ENCODE measurements around the gene CORO2B.

The CORO2B gene

DNA sequence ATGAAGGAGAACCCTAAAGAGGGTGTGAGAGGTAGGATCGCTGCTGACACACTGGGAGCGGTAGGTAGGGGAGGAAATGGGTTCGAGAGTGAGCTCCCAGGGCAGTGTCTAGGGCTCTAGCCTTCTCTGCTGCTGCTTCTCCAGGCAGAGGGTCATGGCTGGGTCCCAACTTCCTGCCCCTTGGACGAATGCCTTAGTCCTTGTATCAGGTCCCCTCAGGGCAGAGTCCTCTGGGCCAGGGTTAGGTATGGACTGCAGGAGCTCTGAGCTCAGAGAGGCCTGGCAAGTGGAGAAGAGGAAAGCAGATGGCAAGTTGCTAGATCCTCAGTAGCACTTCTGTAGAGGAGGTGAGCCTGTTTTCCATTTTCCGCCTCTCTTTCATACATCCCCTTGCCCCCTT, 2.9 kb downstream of the CORO2B start:
- no peak for TF ChIP-seq CTCF (conservative IDR thresholded peaks at IDR 0.05; ENCODE audit: low read length)
- no peak for DNase-seq (ENCODE audit: low read depth)
- H3K4me3 ChIP-seq (ENCODE audit: low read length): no peak overlapping the region

DNA sequence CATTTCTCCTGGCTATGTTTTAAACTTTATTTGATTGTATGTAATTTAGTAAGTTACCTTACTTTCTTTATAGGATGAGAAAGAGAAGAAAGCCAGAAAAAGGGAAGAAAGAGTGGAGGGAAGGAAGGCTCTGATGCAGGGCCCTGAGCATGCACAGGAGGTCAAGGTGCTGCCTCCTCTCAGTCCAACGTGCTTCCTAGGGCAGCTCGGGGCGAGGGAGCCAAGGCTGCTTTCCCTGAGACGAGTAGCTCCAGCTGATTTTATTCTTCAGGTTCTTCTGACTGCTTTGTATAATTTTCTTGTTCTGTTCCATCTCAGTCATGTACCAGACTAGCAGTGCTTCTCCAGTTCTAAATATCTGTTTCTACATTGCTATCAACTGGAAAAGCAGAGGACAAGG, 3.4 kb downstream of the CORO2B start:
- no peak overlapping the region for H3K4me3 ChIP-seq (ENCODE audit: low read length)
- TF ChIP-seq CTCF (conservative IDR thresholded peaks at IDR 0.05; ENCODE audit: low read length): no peak
- no peak for DNase-seq (ENCODE audit: low read depth)

GRCh38 chr15:68582864-68583263, 4.1 kb downstream of the CORO2B start:
- no peak for TF ChIP-seq CTCF (conservative IDR thresholded peaks at IDR 0.05; ENCODE audit: low read length)
- no peak overlapping the region for H3K4me3 ChIP-seq (ENCODE audit: low read length)
- no peak for DNase-seq (ENCODE audit: low read depth)

DNA sequence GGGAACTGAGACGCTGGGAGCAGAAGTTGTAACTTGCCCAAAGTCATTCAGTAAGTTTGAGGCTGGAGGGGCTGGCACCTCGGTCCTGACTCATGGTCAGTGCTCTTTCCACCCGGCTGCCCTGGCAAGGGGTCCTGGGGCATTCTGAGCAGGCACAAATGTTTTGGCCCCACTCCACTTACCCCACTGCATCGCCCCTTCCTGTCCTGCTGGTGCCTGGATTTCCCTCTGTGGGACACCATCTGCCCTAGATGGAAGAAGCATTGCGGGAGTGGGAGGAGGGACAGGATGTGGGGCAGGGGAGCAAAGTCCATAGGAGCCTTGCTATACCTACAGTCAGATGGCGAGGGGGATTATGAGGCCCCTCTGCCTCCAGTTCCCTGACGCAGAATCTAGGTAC, 4.5 kb downstream of the CORO2B start:
- no peak for DNase-seq (ENCODE audit: low read depth)
- TF ChIP-seq CTCF (conservative IDR thresholded peaks at IDR 0.05; ENCODE audit: low read length): no peak
- H3K4me3 ChIP-seq (ENCODE audit: low read length): no peak overlapping the region

DNA sequence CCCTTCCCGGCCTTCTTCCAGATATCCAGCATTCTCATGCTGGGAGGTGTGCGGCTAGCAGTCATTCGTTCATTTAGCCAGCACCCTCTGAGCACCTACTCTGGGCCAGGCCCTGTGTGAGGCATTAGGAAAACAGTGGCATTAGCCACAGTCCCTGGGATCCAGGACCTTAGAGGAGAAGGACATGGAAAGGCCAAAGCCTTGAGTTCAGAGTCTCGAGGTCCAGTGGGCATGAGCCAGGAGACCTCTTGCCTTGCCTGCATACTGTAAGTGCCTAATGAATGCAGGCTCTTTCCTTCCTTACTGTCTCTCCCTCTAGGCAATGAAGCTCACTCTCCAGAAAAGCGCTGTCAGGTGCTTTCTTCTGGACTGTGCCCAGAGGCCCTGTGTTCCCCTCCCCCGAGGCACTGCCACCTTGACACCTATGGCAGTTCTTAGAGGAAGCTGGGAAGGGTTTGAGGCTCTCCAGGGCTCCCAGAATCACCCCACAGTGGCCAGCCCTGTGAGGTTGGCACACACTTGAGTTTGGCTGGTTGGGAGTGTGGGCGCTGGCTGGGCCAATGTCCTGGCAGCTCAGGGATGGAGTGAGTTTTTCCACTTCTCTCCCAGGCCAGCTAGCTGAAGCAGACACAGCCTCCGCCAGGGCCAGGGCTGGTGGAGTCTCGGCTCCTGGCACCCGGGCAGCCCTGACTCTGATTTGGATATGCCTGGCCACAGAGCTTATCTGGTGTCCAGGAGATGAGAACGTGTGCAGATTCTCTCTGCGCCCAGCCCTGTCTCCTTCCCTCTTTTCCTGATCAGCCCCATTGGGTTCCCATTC, 5.4 kb downstream of the CORO2B start:
- no peak for DNase-seq (ENCODE audit: low read depth)
- no peak for TF ChIP-seq CTCF (conservative IDR thresholded peaks at IDR 0.05; ENCODE audit: low read length)
- no peak overlapping the region for H3K4me3 ChIP-seq (ENCODE audit: low read length)

GRCh38 chr15:68584756-68585573, 6.2 kb downstream of the CORO2B start:
- no peak for DNase-seq (ENCODE audit: low read depth)
- H3K4me3 ChIP-seq (ENCODE audit: low read length): no peak overlapping the region
- no peak for TF ChIP-seq CTCF (conservative IDR thresholded peaks at IDR 0.05; ENCODE audit: low read length)
